ENCODE results near the gene GPR6. TPM values are rescaled to one million over a fixed set of nuclear protein-coding genes. Genes with fewer than 3 reads are reported as not detected.

GPR6 gene, protein sequence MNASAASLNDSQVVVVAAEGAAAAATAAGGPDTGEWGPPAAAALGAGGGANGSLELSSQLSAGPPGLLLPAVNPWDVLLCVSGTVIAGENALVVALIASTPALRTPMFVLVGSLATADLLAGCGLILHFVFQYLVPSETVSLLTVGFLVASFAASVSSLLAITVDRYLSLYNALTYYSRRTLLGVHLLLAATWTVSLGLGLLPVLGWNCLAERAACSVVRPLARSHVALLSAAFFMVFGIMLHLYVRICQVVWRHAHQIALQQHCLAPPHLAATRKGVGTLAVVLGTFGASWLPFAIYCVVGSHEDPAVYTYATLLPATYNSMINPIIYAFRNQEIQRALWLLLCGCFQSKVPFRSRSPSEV
- not detected for total RNA-seq

DNA sequence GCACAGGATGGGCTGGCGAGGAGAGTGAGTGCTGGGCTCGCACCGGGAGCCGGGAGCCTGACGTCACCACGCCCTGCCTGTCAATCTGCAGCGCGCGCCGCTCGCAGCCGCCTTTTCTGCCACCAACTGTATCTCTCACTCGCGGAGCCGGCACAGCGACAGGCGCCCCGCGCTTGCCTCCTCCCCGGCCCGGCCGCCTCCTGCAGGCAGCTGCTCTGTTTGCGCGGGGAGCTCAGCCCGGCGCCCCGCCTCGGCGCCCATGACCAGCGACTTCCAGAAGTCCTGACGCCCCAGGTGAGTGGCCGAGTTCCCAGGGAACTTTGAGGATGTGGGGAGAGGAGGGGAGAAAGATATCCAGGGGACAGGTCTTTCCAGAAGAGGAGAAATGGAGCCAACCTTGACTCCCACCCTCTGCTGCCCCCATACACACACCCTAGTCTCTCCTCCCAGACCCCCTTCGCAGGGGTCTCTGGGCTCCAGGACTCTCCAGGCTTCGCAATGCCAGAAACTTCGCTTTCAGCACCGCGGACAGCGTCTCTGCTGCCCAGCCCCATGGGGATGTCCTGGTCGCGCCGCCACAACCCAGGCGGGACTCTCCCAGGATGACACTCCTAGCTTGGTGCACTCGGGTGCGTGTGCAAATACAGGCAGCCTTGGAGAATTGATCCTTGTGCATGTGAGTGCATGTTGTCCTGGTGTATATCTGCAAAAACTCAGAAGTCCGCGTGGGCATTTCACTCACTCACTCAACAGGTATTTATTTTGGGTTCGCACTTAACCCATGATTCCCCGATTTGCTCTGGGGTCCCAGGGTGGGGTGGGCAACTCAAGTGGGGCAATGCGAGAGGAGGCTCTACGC lies at the start of gene GPR6:
GPR6 (plus strand) TSS at position 138 of the 859 bp plus-strand sequence. CDS start 802 bp downstream, outside the sequence.
- Mint-ChIP-seq H3K4me3 (no peak within 1 kb of the TSS), H3K36me3 (no peaks in the 10 kb centered on the region), H3K27me3 (peaks cover 33 to 56% of the 10 kb centered on the region in 2 donors), H3K9me3 (no peaks in the 10 kb centered on the region), H3K27ac (no peak within 1 kb of the TSS), H3K4me1 (ENCODE audit: low read depth in 2 of 2) (no peaks in the 10 kb centered on the region)
- DNase-seq (ENCODE audit: low spot score) (peak; percentile 70), ATAC-seq (peak; percentile 54 to 76)

DNA sequence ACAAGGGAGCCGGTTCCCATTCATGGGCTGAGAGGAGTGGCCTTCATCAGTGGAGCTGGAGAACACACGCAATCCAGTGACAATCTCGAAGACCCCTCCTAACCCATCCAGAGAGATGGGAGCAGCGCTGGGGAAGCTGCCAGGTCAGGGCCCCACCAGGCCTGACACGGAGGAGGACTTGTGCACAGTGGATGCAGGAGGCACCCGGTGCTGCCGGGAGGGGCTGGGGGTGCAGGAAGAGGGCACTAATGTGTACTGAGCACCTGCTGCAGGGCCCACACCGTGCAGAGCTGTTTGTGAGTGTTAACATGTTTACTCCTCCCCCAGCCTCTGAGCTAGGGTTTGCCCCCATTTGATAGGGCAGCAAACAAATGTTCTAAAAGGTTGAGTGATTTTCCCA lies 43.8 kb upstream of the GPR6 start:
- H3K27me3 Mint-ChIP-seq: no peaks in the 10 kb centered on the region
- DNase-seq (ENCODE audit: low spot score): no peak
- H3K36me3 Mint-ChIP-seq: peaks cover 5% of the 10 kb centered on the region
- no peak overlapping the region for H3K4me3 Mint-ChIP-seq
- H3K27ac Mint-ChIP-seq: no peak overlapping the region
- peak; percentile 13 to 30 for ATAC-seq
- H3K9me3 Mint-ChIP-seq: no peaks in the 10 kb centered on the region
- H3K4me1 Mint-ChIP-seq (ENCODE audit: low read depth in 2 of 2): peaks cover 0 to 2% of the 10 kb centered on the region in 2 donors

GRCh38 chr6:109939654-109940053 lies 38.5 kb upstream of the GPR6 start:
- Mint-ChIP-seq H3K27ac (no peak overlapping the region), H3K4me1 (ENCODE audit: low read depth in 2 of 2) (no peaks in the 10 kb centered on the region), H3K9me3 (no peaks in the 10 kb centered on the region), H3K27me3 (peaks cover 19 to 45% of the 10 kb centered on the region in 2 donors), H3K36me3 (peaks cover 5% of the 10 kb centered on the region), H3K4me3 (no peak overlapping the region)
- DNase-seq (ENCODE audit: low spot score) (no peak), ATAC-seq (no peak)

DNA sequence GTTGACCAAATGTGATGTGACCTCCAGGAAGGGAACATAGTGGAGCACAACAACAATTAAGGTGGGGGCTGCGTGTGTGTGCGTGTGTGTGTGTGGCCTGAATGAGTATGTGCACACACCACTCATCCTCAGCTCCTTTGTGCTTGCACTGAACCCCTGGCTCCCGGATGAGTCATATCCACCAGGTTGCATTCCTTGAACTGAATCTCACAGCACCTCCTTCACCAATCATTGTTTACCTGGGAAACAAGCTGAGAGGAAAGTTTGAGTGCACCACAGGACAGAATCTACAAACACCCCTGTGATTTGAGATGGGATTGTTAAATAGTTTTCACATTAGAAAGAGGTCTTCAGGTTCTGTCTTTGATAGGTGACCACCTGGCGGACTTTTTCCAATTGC lies 33.7 kb upstream of the GPR6 start:
- no peaks in the 10 kb centered on the region for H3K36me3 Mint-ChIP-seq
- no peak overlapping the region for H3K27ac Mint-ChIP-seq
- peaks cover 22 to 51% of the 10 kb centered on the region in 2 donors for H3K27me3 Mint-ChIP-seq
- no peak for DNase-seq (ENCODE audit: low spot score)
- no peaks in the 10 kb centered on the region for H3K9me3 Mint-ChIP-seq
- no peak overlapping the region for H3K4me3 Mint-ChIP-seq
- ATAC-seq: no peak
- H3K4me1 Mint-ChIP-seq (ENCODE audit: low read depth in 2 of 2): no peaks in the 10 kb centered on the region

DNA sequence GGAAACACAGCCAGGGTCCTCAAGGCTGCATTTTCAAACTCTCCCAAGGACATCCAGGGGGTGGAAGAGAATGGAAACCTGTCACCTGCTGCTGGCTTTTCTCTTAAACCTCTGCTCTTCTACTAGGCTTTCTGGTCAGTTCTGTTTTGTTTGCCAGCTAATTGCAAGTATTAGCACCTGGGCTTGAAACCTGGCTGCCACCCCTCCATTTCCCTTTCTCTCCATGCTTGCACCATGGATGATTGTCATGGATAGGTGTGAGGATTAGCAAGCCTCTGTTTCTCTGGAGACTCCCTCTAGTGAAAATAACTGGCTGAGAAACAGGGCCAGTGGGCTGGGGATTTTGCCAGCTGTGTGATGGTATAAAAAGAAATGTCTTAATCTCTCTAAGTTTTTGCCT lies 33.0 kb upstream of the GPR6 start:
- no peak overlapping the region for H3K4me3 Mint-ChIP-seq
- no peak for ATAC-seq
- no peak overlapping the region for H3K27ac Mint-ChIP-seq
- H3K9me3 Mint-ChIP-seq: no peaks in the 10 kb centered on the region
- H3K4me1 Mint-ChIP-seq (ENCODE audit: low read depth in 2 of 2): no peaks in the 10 kb centered on the region
- peaks cover 22 to 45% of the 10 kb centered on the region in 2 donors for H3K27me3 Mint-ChIP-seq
- no peak for DNase-seq (ENCODE audit: low spot score)
- no peaks in the 10 kb centered on the region for H3K36me3 Mint-ChIP-seq

DNA sequence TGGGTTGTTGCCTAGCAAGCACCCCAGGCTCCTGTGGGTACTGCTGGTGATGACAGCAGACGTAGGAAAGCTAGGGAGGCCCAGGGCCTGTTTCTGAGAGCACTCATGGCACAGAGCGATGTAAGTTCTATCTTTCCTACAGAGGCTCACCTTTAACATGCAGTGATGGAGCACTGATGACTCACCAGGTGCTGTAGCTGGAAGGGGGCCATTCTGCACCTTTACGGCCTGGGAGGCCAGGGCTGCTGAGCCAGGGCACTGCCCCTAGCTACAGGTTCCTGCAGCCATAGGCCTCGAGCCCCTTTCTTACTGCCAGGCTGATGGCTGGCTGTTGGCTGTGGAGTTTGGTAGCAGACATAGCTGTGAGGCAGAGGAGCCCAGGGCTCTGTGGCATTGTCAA lies 31.1 kb upstream of the GPR6 start:
- Mint-ChIP-seq H3K27ac (no peak overlapping the region), H3K27me3 (peaks cover 17 to 29% of the 10 kb centered on the region in 2 donors), H3K4me3 (no peak overlapping the region), H3K36me3 (no peaks in the 10 kb centered on the region), H3K9me3 (no peaks in the 10 kb centered on the region), H3K4me1 (ENCODE audit: low read depth in 2 of 2) (no peaks in the 10 kb centered on the region)
- no peak for ATAC-seq
- DNase-seq (ENCODE audit: low spot score): no peak

DNA sequence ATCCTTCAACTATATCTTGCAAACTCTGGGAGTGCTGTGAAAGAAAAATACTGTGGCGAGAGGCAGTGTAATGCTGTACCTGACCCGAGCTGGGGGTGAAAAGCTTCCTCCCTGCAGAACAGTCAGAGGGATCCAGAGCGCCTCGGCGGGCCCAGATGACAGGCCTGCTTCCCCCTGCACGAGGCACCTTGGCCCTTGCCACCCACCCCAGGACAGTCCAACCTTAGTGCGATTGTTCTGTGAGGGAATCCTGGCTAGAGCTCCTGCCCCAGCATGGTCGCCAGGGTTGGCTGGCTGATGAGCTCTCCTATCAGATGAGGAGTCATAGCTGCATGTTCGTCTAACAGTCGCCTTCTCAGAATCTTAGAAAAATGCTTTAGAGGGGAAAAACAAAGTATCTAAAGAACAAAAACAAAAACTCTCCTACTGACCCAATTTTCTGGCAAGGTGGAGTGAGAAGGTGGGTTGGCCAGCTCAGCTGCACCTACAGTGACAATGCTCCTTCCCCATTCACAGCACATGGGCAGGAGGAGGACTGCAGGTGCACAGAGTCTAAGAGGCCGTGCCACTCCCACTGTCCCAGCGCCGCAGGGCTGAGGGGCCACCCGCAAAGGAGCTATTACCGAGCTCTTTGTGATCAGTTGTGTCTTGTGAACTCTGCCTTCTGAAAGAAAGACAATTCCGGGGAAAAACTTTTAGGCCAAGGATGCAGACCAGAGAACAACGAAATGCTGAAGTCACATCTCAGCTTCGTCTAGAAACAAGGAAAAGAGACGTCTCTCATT lies 28.6 kb upstream of the GPR6 start:
- no peak overlapping the region for H3K4me3 Mint-ChIP-seq
- H3K9me3 Mint-ChIP-seq: no peaks in the 10 kb centered on the region
- H3K27me3 Mint-ChIP-seq: peaks cover 8 to 10% of the 10 kb centered on the region in 2 donors
- H3K4me1 Mint-ChIP-seq (ENCODE audit: low read depth in 2 of 2): no peaks in the 10 kb centered on the region
- H3K36me3 Mint-ChIP-seq: no peaks in the 10 kb centered on the region
- DNase-seq (ENCODE audit: low spot score) (no peak), ATAC-seq (peak in 1 of 2 donors; percentile 40)
- no peak overlapping the region for H3K27ac Mint-ChIP-seq

GRCh38 chr6:109955491-109955890 lies 22.6 kb upstream of the GPR6 start:
- Mint-ChIP-seq H3K27ac (no peak overlapping the region), H3K27me3 (peaks cover 27 to 34% of the 10 kb centered on the region in 2 donors), H3K4me3 (no peak overlapping the region), H3K4me1 (ENCODE audit: low read depth in 2 of 2) (peaks cover 0 to 4% of the 10 kb centered on the region in 2 donors), H3K36me3 (no peaks in the 10 kb centered on the region), H3K9me3 (no peaks in the 10 kb centered on the region)
- no peak for ATAC-seq
- DNase-seq (ENCODE audit: low spot score): no peak

DNA sequence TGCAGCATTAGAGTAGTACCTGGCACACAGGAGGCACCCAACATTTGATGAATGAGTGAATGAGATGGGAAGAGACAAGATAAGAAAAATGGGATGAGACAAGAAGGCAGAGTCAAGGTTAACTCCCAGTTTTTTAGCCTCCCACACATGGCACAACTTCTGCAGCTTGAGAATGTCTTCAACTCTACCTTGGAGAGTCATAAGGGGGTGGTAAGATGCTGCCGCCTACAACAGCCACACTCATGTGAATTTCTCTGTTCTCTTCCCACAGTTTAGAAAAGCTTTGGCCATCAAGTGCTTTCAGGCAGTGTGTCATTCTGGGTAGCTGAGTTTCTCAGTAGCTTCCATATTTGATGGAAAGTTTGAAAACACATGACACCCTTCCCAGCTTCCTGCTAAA lies 19.5 kb upstream of the GPR6 start:
- no peak overlapping the region for H3K4me3 Mint-ChIP-seq
- peaks cover 0 to 4% of the 10 kb centered on the region in 2 donors for H3K4me1 Mint-ChIP-seq (ENCODE audit: low read depth in 2 of 2)
- peaks cover 25 to 41% of the 10 kb centered on the region in 2 donors for H3K27me3 Mint-ChIP-seq
- H3K27ac Mint-ChIP-seq: no peak overlapping the region
- no peaks in the 10 kb centered on the region for H3K36me3 Mint-ChIP-seq
- no peak for ATAC-seq
- H3K9me3 Mint-ChIP-seq: no peaks in the 10 kb centered on the region
- no peak for DNase-seq (ENCODE audit: low spot score)

DNA sequence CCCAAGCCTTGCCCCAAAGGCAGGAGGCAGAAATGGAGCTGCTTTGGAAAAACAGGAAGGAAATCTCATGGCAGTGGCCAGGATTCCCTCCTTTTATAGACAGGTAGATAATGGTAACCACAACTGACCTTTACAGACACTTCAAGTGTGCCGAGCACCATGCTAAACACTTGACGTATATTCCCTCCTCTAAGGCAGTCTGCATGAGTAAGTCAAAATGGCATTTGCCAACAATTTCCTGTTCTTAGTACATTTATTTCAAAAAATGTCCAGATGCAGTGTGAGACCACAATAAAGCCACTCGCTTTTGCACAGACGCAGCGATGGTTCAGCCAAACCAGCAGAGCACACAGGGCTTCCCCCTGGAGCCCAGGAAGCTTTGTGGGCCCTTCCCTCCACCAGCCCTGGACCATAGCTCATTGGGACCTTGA lies 16.5 kb upstream of the GPR6 start:
- Mint-ChIP-seq H3K4me1 (ENCODE audit: low read depth in 2 of 2) (no peaks in the 10 kb centered on the region), H3K9me3 (no peaks in the 10 kb centered on the region), H3K4me3 (no peak overlapping the region), H3K27ac (no peak overlapping the region), H3K36me3 (no peaks in the 10 kb centered on the region), H3K27me3 (peaks cover 19 to 22% of the 10 kb centered on the region in 2 donors)
- ATAC-seq: no peak
- DNase-seq (ENCODE audit: low spot score): no peak

DNA sequence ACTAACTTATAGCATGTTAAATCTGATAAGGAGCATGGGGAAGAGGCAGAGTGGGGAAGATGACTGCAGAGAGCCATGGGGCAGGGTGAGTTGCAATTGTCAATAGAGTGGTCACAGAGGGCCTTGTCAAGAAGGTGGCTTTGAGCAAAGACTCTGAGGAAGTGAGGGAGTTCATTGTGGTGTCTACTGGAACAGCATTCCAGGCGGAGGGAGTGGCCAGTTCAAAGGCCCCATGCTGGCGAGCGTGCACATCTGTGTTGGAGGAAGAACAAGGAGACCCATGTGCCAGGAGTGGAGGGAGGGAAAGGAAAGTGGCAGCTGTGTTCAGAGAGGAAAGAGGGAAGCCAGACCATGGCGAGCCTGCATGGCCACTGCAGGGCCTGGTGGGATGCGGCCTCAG lies 15.8 kb upstream of the GPR6 start:
- no peaks in the 10 kb centered on the region for H3K4me1 Mint-ChIP-seq (ENCODE audit: low read depth in 2 of 2)
- peak in 1 of 2 donors; percentile 36 for ATAC-seq
- no peak for DNase-seq (ENCODE audit: low spot score)
- H3K9me3 Mint-ChIP-seq: no peaks in the 10 kb centered on the region
- H3K4me3 Mint-ChIP-seq: no peak overlapping the region
- no peaks in the 10 kb centered on the region for H3K36me3 Mint-ChIP-seq
- no peak overlapping the region for H3K27ac Mint-ChIP-seq
- peaks cover 15 to 17% of the 10 kb centered on the region in 2 donors for H3K27me3 Mint-ChIP-seq

DNA sequence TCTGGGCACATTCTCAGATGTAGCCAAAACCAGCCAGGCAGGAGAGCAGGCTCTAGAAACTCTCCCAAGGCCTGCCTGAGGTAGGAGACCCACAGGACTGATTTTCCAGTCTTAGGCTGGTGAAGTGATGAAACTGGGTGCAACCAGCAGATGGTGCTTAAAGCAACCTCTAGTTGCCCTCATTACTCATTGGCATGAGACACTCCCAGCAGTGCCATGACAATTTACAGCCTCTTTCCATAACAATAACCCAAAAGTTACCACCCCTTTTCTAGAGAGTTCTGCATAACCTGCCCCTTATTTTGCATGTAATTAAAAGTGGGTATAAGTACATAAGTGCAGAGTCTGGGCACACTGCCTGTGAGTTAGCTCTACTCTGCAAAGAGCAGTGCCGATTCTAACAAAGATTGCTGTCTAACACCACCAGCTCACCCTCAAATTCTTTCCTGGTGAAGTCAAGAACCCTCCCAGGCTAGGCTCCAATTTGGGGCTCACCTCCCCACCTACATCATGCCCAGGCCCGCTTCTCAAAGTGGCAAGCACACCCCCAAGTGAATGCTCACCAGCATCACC lies 14.4 kb upstream of the GPR6 start:
- DNase-seq (ENCODE audit: low spot score) (no peak), ATAC-seq (no peak)
- Mint-ChIP-seq H3K4me1 (ENCODE audit: low read depth in 2 of 2) (no peaks in the 10 kb centered on the region), H3K27ac (no peak overlapping the region), H3K4me3 (no peak overlapping the region), H3K9me3 (no peaks in the 10 kb centered on the region), H3K36me3 (no peaks in the 10 kb centered on the region), H3K27me3 (peaks cover 8 to 10% of the 10 kb centered on the region in 2 donors)

- DNase-seq (ENCODE audit: low spot score): no peak
- Mint-ChIP-seq H3K4me1 (ENCODE audit: low read depth in 2 of 2) (no peaks in the 10 kb centered on the region), H3K27ac (no peak overlapping the region), H3K9me3 (no peaks in the 10 kb centered on the region), H3K4me3 (no peak overlapping the region), H3K36me3 (no peaks in the 10 kb centered on the region), H3K27me3 (peaks cover 11 to 14% of the 10 kb centered on the region in 2 donors)
- no peak for ATAC-seq
Observed at GRCh38 chr6:109964949-109965348, 13.2 kb upstream of the GPR6 start.
